IPS-15b (cell line): ENCODE results near the gene OR51Q1.

ENCODE experiments used
- H3K27me3 ChIP-seq: one replicate; pipeline ENCODE4 v1.6.1; 2013; ENCODE audit warnings: low read length; ENCODE audit not compliant: control insufficient read depth, insufficient read depth
- H3K36me3 ChIP-seq: one replicate; pipeline ENCODE4 v1.6.1; 2013; ENCODE audit warnings: low read length; ENCODE audit not compliant: control insufficient read depth, insufficient read depth
- H3K4me1 ChIP-seq: one replicate; pipeline ENCODE4 v1.6.1; 2013; ENCODE audit warnings: mild to moderate bottlenecking, low read length; ENCODE audit not compliant: control insufficient read depth, insufficient read depth
- H3K4me3 ChIP-seq: one replicate; pipeline ENCODE4 v1.5.1; 2013; ENCODE audit warnings: low read depth, low read length
- H3K9ac ChIP-seq: one replicate; pipeline ENCODE4 v1.6.1; 2013; ENCODE audit warnings: low read depth, mild to moderate bottlenecking, low read length
- H3K9me3 ChIP-seq: one replicate; pipeline ENCODE4 v1.6.1; 2013; ENCODE audit warnings: mild to moderate bottlenecking, low read length; ENCODE audit not compliant: control insufficient read depth, insufficient read depth

The OR51Q1 gene

DNA sequence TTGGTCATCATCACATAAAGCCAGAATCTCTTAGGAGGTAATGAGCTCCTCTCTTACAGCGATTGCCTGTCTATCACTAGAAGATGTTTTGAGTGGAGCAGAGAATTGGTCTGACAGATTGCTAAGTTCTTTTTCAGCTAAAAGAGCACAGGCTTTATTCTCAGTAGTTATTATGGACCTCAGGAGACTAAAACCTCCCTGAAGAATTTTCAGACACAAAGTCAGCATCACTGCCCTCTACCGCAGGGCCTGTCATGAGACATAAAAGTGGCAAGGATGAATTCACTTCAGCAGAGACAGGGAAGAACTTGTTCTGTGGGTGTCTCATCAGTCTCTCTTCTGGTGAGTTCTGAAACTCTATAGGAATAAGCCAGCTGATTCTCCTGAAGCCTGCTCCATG, 27.1 kb downstream of the OR51Q1 start, which contains the start of gene OR51I2:
TSS of gene OR51I2 (plus strand) at position 301 of the 400 bp plus-strand sequence. CDS start 4,166 bp downstream, outside the sequence.
- Histone ChIP-seq H3K4me3 (no peak within 1 kb of the TSS), H3K9ac (no peak within 1 kb of the TSS), H3K9me3 (no peaks in the 10 kb centered on the region), H3K36me3 (no peaks in the 10 kb centered on the region), H3K4me1 (no peaks in the 10 kb centered on the region), H3K27me3 (no peaks in the 10 kb centered on the region)

DNA sequence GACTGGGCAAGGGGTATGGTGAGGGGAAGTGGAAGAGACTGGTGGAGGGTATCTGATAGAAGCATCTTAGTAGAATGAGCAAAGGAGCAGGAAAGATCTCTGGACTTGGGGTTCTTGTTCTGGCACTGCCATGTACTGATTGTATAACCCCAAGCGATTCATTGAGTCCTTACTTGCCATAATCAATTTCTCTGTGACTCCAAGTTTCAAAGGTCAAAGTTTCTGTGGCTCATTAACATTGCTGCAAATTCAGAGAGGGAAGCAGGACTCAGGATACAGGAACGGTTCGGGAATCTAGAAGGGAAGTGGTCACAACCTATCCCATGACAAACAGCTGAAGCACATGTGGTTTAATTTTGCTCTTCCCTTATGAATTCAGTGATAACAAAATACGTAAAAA, 27.5 kb downstream of the OR51Q1 start:
- Histone ChIP-seq H3K9me3 (no peaks in the 10 kb centered on the region), H3K36me3 (no peaks in the 10 kb centered on the region), H3K27me3 (no peaks in the 10 kb centered on the region), H3K4me1 (no peaks in the 10 kb centered on the region), H3K4me3 (no peak overlapping the region), H3K9ac (no peak overlapping the region)

DNA sequence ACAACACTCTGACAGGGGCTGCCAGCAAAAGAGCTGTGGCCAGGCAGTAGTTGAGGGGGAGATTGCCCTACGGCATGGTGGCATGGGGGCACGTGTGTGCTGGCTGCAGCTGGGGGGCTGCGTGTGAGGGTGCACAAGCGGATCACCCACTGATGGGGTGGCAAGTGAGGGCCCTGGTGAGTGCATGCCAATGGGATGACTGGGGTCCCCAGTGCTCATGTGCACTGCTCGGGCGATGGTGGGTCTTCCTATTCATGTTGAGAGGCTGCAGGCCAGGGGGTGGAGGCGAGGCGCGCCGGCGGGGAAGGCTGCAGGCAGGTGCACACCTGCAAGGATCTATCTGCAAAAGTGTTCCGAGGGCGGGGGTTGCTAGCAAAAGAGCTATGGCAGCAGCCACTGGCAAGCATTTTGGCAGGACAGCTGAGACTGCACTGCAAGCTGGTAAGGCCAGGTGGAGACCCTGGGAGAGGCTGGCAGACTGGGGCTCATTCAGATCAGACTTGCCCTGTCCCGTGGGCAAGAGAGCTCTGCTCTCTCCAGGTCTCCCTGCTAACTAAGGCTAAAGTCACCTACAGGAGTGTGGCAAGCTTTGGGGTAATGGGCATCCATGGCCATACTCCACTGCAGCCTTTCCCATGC, 39.2 kb downstream of the OR51Q1 start:
- no peak overlapping the region for H3K4me3 ChIP-seq
- H3K9ac ChIP-seq, result no peak overlapping the region
- H3K9me3 ChIP-seq, result no peaks in the 10 kb centered on the region
- no peaks in the 10 kb centered on the region for H3K4me1 ChIP-seq
- no peaks in the 10 kb centered on the region for H3K27me3 ChIP-seq
- H3K36me3 ChIP-seq, result no peaks in the 10 kb centered on the region

DNA sequence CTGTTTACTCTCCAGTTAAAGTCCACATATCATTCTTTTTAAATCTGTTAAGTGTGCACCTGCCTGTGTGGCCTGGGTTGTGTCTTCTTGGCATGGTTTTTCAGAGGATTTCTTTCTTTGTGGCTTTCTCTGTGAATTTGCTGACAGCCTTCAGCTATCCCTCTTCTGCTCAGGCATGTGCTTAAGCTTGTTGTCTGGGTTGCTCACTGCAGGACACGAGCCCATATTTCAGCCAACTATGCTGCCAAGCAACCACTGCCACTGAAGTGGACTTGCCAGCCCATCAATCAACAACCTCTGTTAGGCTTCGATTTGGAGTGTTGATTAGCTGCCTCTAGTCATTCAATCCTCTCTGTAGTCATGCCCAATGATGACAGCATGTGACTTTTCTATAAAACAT, 45.6 kb downstream of the OR51Q1 start:
- H3K27me3 ChIP-seq, result no peaks in the 10 kb centered on the region
- H3K9me3 ChIP-seq, result no peaks in the 10 kb centered on the region
- H3K9ac ChIP-seq, result no peak overlapping the region

More for the DNA sequence above, 45.6 kb downstream of the OR51Q1 start:
- Histone ChIP-seq H3K4me1 (no peaks in the 10 kb centered on the region), H3K36me3 (no peaks in the 10 kb centered on the region), H3K4me3 (no peak overlapping the region)
